Hepatocyte (in vitro differentiated cells): Measurements from ENCODE around the gene PLA2G12B.

Experiments used
- CTCF ChIP-seq: fragments of 200-600 bp; sonication (generic); IDR thresholded peaks from 2 replicates; pipeline ENCODE4 v1.5.1; 2016; ENCODE audit warnings: antibody characterized with exemption, mild to moderate bottlenecking; ENCODE audit not compliant: poor library complexity
- EZH2phosphoT487 ChIP-seq: fragments of 200-600 bp; sonication (generic); IDR thresholded peaks from one replicate; pipeline ENCODE4 v1.6.1; 2018; ENCODE audit warnings: antibody characterized with exemption, mild to moderate bottlenecking, low read depth, moderate library complexity; ENCODE audit not compliant: unreplicated experiment, severe bottlenecking

DNA sequence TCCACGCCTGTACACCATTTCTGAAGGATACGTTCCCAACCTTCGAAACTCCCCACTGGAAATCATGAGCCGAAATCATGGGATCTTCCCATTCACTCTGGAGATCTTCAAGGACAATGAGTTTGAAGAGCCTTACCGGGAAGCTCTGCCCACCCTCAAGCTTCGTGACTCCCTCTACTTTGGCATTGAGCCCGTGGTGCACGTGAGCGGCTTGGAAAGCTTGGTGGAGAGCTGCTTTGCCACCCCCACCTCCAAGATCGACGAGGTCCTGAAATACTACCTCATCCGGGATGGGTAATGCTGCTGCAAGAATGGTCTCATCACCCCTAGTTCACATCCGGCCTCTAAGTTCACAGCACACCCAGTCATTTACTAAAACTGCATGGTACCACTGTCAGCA, 30.3 kb downstream of the PLA2G12B start:
- TF ChIP-seq CTCF: no peak
- TF ChIP-seq EZH2phosphoT487: no peak
